Measurements from ENCODE around the gene SHROOM3. TPM values are rescaled to one million over a fixed set of nuclear protein-coding genes. Genes with fewer than 3 reads are reported as not detected.

Gene SHROOM3
- total RNA-seq, 2 donors from 2014 or later, result 18.1 to 21.8 TPM

DNA sequence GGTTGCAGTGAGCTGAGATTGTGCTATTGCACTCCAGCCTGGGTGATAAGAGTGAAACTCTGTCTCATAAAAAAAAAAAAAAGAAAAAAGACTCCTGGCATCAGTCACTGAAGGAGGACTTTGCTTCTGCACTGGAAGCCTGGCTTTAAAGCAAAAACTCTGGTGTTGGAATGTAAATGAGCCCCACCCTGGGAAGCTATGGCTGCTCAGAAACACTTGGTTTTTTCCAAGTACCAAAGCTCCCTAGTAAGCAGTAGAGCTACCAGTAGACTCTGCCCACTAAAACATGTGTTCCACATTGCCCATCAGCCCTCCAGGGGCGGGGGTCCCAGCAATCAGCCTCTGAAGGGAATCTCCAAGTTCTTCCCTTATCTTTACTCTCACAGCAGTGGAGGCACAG lies 154.4 kb downstream of the SHROOM3 start:
- peak; percentile 65 for DNase-seq
- Histone ChIP-seq H3K9me3 (ENCODE audit: control insufficient read depth, low read length) (no peaks in the 10 kb centered on the region), H3K4me3 (ENCODE audit: low read length) (no peak overlapping the region), H3K27ac (ENCODE audit: low read depth, low read length) (peak overlapping the region; percentile 98), H3K9ac (ENCODE audit: extremely low read depth, low read length, poor library complexity, severe bottlenecking) (peak overlapping the region; percentile 75), H3K4me1 (ENCODE audit: control insufficient read depth, insufficient read depth, low read length) (peaks cover 22% of the 10 kb centered on the region), H3K36me3 (ENCODE audit: control insufficient read depth, insufficient read depth, low read length) (no peaks in the 10 kb centered on the region), H3K27me3 (ENCODE audit: control insufficient read depth, insufficient read depth, low read length, poor library complexity, severe bottlenecking) (no peaks in the 10 kb centered on the region)
- no peak for TF ChIP-seq CTCF (conservative IDR thresholded peaks at IDR 0.05)
- Mint-ChIP-seq H3K27ac (peak overlapping the region; percentile 98), H3K27me3 (ENCODE audit: insufficient read depth) (no peaks in the 10 kb centered on the region), H3K36me3 (ENCODE audit: low read depth) (no peaks in the 10 kb centered on the region), H3K4me1 (peaks cover 56% of the 10 kb centered on the region), H3K4me3 (peak overlapping the region; percentile 4), H3K9me3 (no peaks in the 10 kb centered on the region)
- 66 to 83% methylated on average over 1 of the region's 1 CpG for WGBS, 2 experiments (ENCODE audit: insufficient coverage in 1 of 2, insufficient read length in 1 of 2)

- H3K4me3 ChIP-seq (ENCODE audit: low read length), result no peak overlapping the region
Measured at GRCh38 chr4:76589872-76590797, 155.1 kb downstream of the SHROOM3 start.

GRCh38 chr4:76590798-76591281 lies 155.8 kb downstream of the SHROOM3 start:
- H3K9me3 Mint-ChIP-seq, result no peaks in the 10 kb centered on the region
- no peak for DNase-seq
- Histone ChIP-seq H3K27ac (ENCODE audit: low read depth, low read length) (peak overlapping the region; percentile 98), H3K4me3 (ENCODE audit: low read length) (no peak overlapping the region), H3K9ac (ENCODE audit: extremely low read depth, low read length, poor library complexity, severe bottlenecking) (peak overlapping the region; percentile 75), H3K9me3 (ENCODE audit: control insufficient read depth, low read length) (no peaks in the 10 kb centered on the region), H3K36me3 (ENCODE audit: control insufficient read depth, insufficient read depth, low read length) (no peaks in the 10 kb centered on the region), H3K4me1 (ENCODE audit: control insufficient read depth, insufficient read depth, low read length) (peaks cover 22% of the 10 kb centered on the region), H3K27me3 (ENCODE audit: control insufficient read depth, insufficient read depth, low read length, poor library complexity, severe bottlenecking) (no peaks in the 10 kb centered on the region)
- TF ChIP-seq CTCF (conservative IDR thresholded peaks at IDR 0.05), result no peak
- H3K4me3 Mint-ChIP-seq, result no peak overlapping the region
- H3K4me1 Mint-ChIP-seq, result peaks cover 44% of the 10 kb centered on the region
- no peaks in the 10 kb centered on the region for H3K36me3 Mint-ChIP-seq (ENCODE audit: low read depth)
- H3K27me3 Mint-ChIP-seq (ENCODE audit: insufficient read depth), result no peaks in the 10 kb centered on the region
- 43 to 84% methylated on average over 4 to 6 of the region's 6 CpGs for WGBS, 2 experiments (ENCODE audit: insufficient coverage in 1 of 2, insufficient read length in 1 of 2)
- H3K27ac Mint-ChIP-seq, result peak overlapping the region; percentile 98

More at GRCh38 chr4:76589872-76590797, 155.1 kb downstream of the SHROOM3 start:
- Mint-ChIP-seq H3K4me3 (peak overlapping the region; percentile 4), H3K36me3 (ENCODE audit: low read depth) (no peaks in the 10 kb centered on the region), H3K9me3 (no peaks in the 10 kb centered on the region), H3K27me3 (ENCODE audit: insufficient read depth) (no peaks in the 10 kb centered on the region), H3K27ac (peak overlapping the region; percentile 98), H3K4me1 (peaks cover 51% of the 10 kb centered on the region)
- no peaks in the 10 kb centered on the region for H3K27me3 ChIP-seq (ENCODE audit: control insufficient read depth, insufficient read depth, low read length, poor library complexity, severe bottlenecking)
- no peak for TF ChIP-seq CTCF (conservative IDR thresholded peaks at IDR 0.05)
- H3K9ac ChIP-seq (ENCODE audit: extremely low read depth, low read length, poor library complexity, severe bottlenecking), result peak overlapping the region; percentile 75
- peak; percentile 94 for DNase-seq
- peak overlapping the region; percentile 98 for H3K27ac ChIP-seq (ENCODE audit: low read depth, low read length)
- 3 to 22% methylated on average over 5 to 10 of the region's 10 CpGs for WGBS, 2 experiments (ENCODE audit: insufficient coverage in 1 of 2, insufficient read length in 1 of 2)
- no peaks in the 10 kb centered on the region for H3K36me3 ChIP-seq (ENCODE audit: control insufficient read depth, insufficient read depth, low read length)
- H3K4me1 ChIP-seq (ENCODE audit: control insufficient read depth, insufficient read depth, low read length), result peaks cover 22% of the 10 kb centered on the region
- H3K9me3 ChIP-seq (ENCODE audit: control insufficient read depth, low read length), result no peaks in the 10 kb centered on the region

Measured in endodermal cell (in vitro differentiated cells).